Measurements from ENCODE around the gene TMEM87B. TPM values are rescaled to one million over a fixed set of nuclear protein-coding genes. Genes with fewer than 3 reads are reported as not detected.
A peak's percentile ranks its signal among the peaks of the same experiment; 100 is the strongest.

The TMEM87B gene
- total RNA-seq, 1 experiment from 2014 or later = 10.6 TPM

- TF ChIP-seq GABPB1 (CRISPR knock-in tag; IDR thresholded peaks at IDR 0.05) (no peak), CREM (CRISPR knock-in tag; IDR thresholded peaks at IDR 0.05) (no peak), PREB (CRISPR knock-in tag; IDR thresholded peaks at IDR 0.05; ENCODE audit: borderline replicate concordance) (no peak)
- Mint-ChIP-seq H3K4me3 (no peak overlapping the region), H3K27ac (peak overlapping the region; percentile 52; the same call in 1 of the 2 replicates), H3K36me3 (no peaks in the 10 kb centered on the region), H3K9me3 (no peaks in the 10 kb centered on the region), H3K27me3 (ENCODE audit: low read depth) (no peaks in the 10 kb centered on the region), H3K4me1 (peaks cover 6% of the 10 kb centered on the region)
- DNase-seq (ENCODE audit: low spot score) (no peak), ATAC-seq (no peak)
- ChIA-PET CTCF (interaction anchor here (0.9 kb wide), 1 partner anchor 137 kb away, joined by 3 read pairs; no protein-coding TSS in a partner anchor), POLR2A (no interaction called here)
These were observed 30.8 kb upstream of the TMEM87B start for GRCh38 chr2:112024231-112024630.

- no peak overlapping the region for H3K27ac Mint-ChIP-seq
These were observed 30.1 kb upstream of the TMEM87B start for GRCh38 chr2:112024896-112025491.

More at GRCh38 chr2:112024896-112025491, 30.1 kb upstream of the TMEM87B start:
- H3K4me3 Mint-ChIP-seq = no peak overlapping the region
- TF ChIP-seq RELA (CRISPR knock-in tag; IDR thresholded peaks at IDR 0.05; ENCODE audit: borderline replicate concordance) = no peak
- TF ChIP-seq ESRRA (CRISPR knock-in tag; IDR thresholded peaks at IDR 0.05; ENCODE audit: borderline replicate concordance) = no peak
- TF ChIP-seq MXD4 (CRISPR knock-in tag; IDR thresholded peaks at IDR 0.05; ENCODE audit: borderline replicate concordance) = no peak
- no peak for TF ChIP-seq MYBL2 (CRISPR knock-in tag; IDR thresholded peaks at IDR 0.05)
- no peak for TF ChIP-seq SP1 (CRISPR knock-in tag; conservative IDR thresholded peaks at IDR 0.05)
- no peak for TF ChIP-seq GABPB1 (CRISPR knock-in tag; IDR thresholded peaks at IDR 0.05)
- TF ChIP-seq NFATC4 (CRISPR knock-in tag; IDR thresholded peaks at IDR 0.05) = no peak
- TF ChIP-seq ZNF532 (CRISPR knock-in tag; IDR thresholded peaks at IDR 0.05; ENCODE audit: borderline replicate concordance) = no peak
- no peak for TF ChIP-seq NR2C2 (CRISPR knock-in tag; IDR thresholded peaks at IDR 0.05)
- no peak for TF ChIP-seq ZNF219 (CRISPR knock-in tag; IDR thresholded peaks at IDR 0.05; ENCODE audit: borderline replicate concordance)
- no peak for TF ChIP-seq ZBTB21 (CRISPR knock-in tag; IDR thresholded peaks at IDR 0.05; ENCODE audit: borderline replicate concordance)
- no peak for TF ChIP-seq USF2 (CRISPR knock-in tag; IDR thresholded peaks at IDR 0.05)
- no peak for TF ChIP-seq FOXP1 (CRISPR knock-in tag; IDR thresholded peaks at IDR 0.05; ENCODE audit: borderline replicate concordance)
- no peak for TF ChIP-seq IRF2 (CRISPR knock-in tag; IDR thresholded peaks at IDR 0.05; ENCODE audit: borderline replicate concordance, low read depth)
- POLR2A ChIA-PET = no interaction called here
- no peak for DNase-seq (ENCODE audit: low spot score)
- no peaks in the 10 kb centered on the region for H3K27me3 Mint-ChIP-seq (ENCODE audit: low read depth)
- CTCF ChIA-PET = interaction anchor here (0.7 to 0.9 kb wide), 3 partner anchors 23 to 138 kb away, joined by 3 to 4 read pairs (median 3); no protein-coding TSS in a partner anchor
- peaks cover 3% of the 10 kb centered on the region; the same call in 1 of the 2 replicates for H3K36me3 Mint-ChIP-seq
- no peak for ATAC-seq
- H3K4me1 Mint-ChIP-seq = no peaks in the 10 kb centered on the region
- peaks cover 3% of the 10 kb centered on the region for H3K9me3 Mint-ChIP-seq
